GM23338 (cell line): Measurements from ENCODE around the gene WDR93. TPM values are rescaled to one million over a fixed set of nuclear protein-coding genes. Genes with fewer than 3 reads are reported as not detected.

Source experiments
- ATAC-seq: fragments of 200-7000 bp; cut with Tn5 transposase; 3 replicates; pipeline ENCODE4 v1.9.1; 2020
- DNase-seq: peaks from one replicate; pipeline ENCODE4 v3.0.0-alpha.2; 2015; ENCODE audit warnings: low spot score
- H2AFZ ChIP-seq: fragments of 200-600 bp; sonication (generic); 2 replicates; pipeline ENCODE4 v1.8.0; 2016; ENCODE audit warnings: antibody characterized with exemption, mild to moderate bottlenecking, moderate library complexity
- H3F3A ChIP-seq: fragments of 200-600 bp; sonication (generic); replicated peaks from 2 replicates; pipeline ENCODE4 v1.8.0; 2017; ENCODE audit warnings: antibody characterized with exemption, mixed run types, low read depth
- H3K27ac ChIP-seq: fragments of 200-600 bp; sonication (generic); 2 replicates; pipeline ENCODE4 v1.6.1; 2016; ENCODE audit warnings: low read depth
- H3K27me3 ChIP-seq: fragments of 200-600 bp; sonication (generic); 2 replicates; pipeline ENCODE4 v1.8.0; 2016; ENCODE audit warnings: mild to moderate bottlenecking, mixed run types, moderate library complexity; ENCODE audit not compliant: insufficient read depth
- H3K36me3 ChIP-seq: fragments of 200-600 bp; sonication (generic); 2 replicates; pipeline ENCODE4 v1.8.0; 2016; ENCODE audit warnings: mild to moderate bottlenecking; ENCODE audit not compliant: insufficient read depth
- H3K4me1 ChIP-seq: fragments of 200-600 bp; sonication (generic); 2 replicates; pipeline ENCODE4 v1.8.0; 2016; ENCODE audit warnings: mild to moderate bottlenecking, moderate library complexity; ENCODE audit not compliant: insufficient read depth
- H3K4me2 ChIP-seq: fragments of 200-600 bp; sonication (generic); 2 replicates; pipeline ENCODE4 v1.7.1; 2017; ENCODE audit warnings: mixed run types
- H3K4me3 ChIP-seq: fragments of 200-600 bp; sonication (generic); 2 replicates; pipeline ENCODE4 v1.6.1; 2016; ENCODE audit warnings: mixed run types
- H3K79me2 ChIP-seq: fragments of 200-600 bp; sonication (generic); replicated peaks from 2 replicates; pipeline ENCODE4 v1.8.0; 2017; ENCODE audit warnings: mild to moderate bottlenecking; ENCODE audit not compliant: insufficient read depth
- H3K9me2 ChIP-seq: fragments of 200-600 bp; sonication (generic); 2 replicates; pipeline ENCODE4 v1.8.0; 2017; ENCODE audit not compliant: insufficient read depth
- H4K20me1 ChIP-seq: fragments of 200-600 bp; sonication (generic); replicated peaks from 2 replicates; pipeline ENCODE4 v1.8.0; 2017; ENCODE audit warnings: mild to moderate bottlenecking; ENCODE audit not compliant: insufficient read depth
- H3K27ac Mint-ChIP-seq: 2 replicates; pipeline ENCODE4 v1.8.0; 2020; ENCODE audit warnings: inconsistent platforms, mild to moderate bottlenecking, moderate library complexity, mixed read lengths
- H3K27me3 Mint-ChIP-seq: 3 replicates; pipeline ENCODE4 v1.8.0; 2022; ENCODE audit warnings: low read depth, mild to moderate bottlenecking, moderate library complexity, mixed read lengths, inconsistent platforms; ENCODE audit not compliant: insufficient read depth, poor library complexity
- H3K36me3 Mint-ChIP-seq: 3 replicates; pipeline ENCODE4 v1.8.0; 2021; ENCODE audit warnings: low read depth, mild to moderate bottlenecking, inconsistent platforms, moderate library complexity, mixed read lengths
- H3K4me1 Mint-ChIP-seq: 3 replicates; pipeline ENCODE4 v1.8.0; 2020; ENCODE audit warnings: mild to moderate bottlenecking, inconsistent platforms, mixed read lengths
- H3K4me3 Mint-ChIP-seq: 3 replicates; pipeline ENCODE4 v1.8.0; 2021; ENCODE audit warnings: moderate library complexity, mild to moderate bottlenecking, inconsistent platforms, mixed read lengths
- H3K9me3 Mint-ChIP-seq: 3 replicates; pipeline ENCODE4 v1.8.0; 2020; ENCODE audit warnings: moderate library complexity, mild to moderate bottlenecking, inconsistent platforms, mixed read lengths
- CREB1 ChIP-seq: fragments of 250-450 bp; sonication (Bioruptor Pico); IDR thresholded peaks from 2 replicates; pipeline ENCODE4 v1.5.0; 2020; ENCODE audit warnings: low read depth, mild to moderate bottlenecking, moderate library complexity
- ETS1 ChIP-seq: IDR thresholded peaks from 2 replicates; pipeline ENCODE4 v1.6.1; 2016; ENCODE audit warnings: antibody characterized with exemption
- EZH2 ChIP-seq: fragments of 200-600 bp; sonication (generic); IDR thresholded peaks from one replicate; pipeline ENCODE4 v1.8.0; 2017; ENCODE audit warnings: antibody characterized with exemption, mild to moderate bottlenecking, low read depth; ENCODE audit not compliant: unreplicated experiment
- EZH2phosphoT487 ChIP-seq: fragments of 200-600 bp; sonication (generic); IDR thresholded peaks from one replicate; pipeline ENCODE4 v1.8.1; 2018; ENCODE audit warnings: antibody characterized with exemption; ENCODE audit not compliant: unreplicated experiment
- JUNB ChIP-seq: IDR thresholded peaks from one replicate; pipeline ENCODE4 v1.6.1; 2016; ENCODE audit warnings: antibody characterized with exemption; ENCODE audit not compliant: unreplicated experiment
- POLR2AphosphoS5 ChIP-seq: IDR thresholded peaks from 2 replicates; pipeline ENCODE4 v1.6.1; 2016; ENCODE audit warnings: antibody characterized with exemption, low read depth
- ZNF331 ChIP-seq: fragments of 250-450 bp; sonication (Bioruptor Pico); IDR thresholded peaks from 2 replicates; pipeline ENCODE4 v1.5.0; 2020; ENCODE audit warnings: low read depth, mild to moderate bottlenecking, moderate library complexity
- ZNF462 ChIP-seq: fragments of 250-450 bp; sonication (Bioruptor Pico); IDR thresholded peaks from 2 replicates; pipeline ENCODE4 v1.5.0; 2020; ENCODE audit warnings: mild to moderate bottlenecking, moderate library complexity
- polyA plus RNA-seq: library from polyadenylated mRNA; unstranded; fragments of >200 nt; fragmentation: Nextera tagmentation; extraction: Ambion mirVana; gene quantifications from 2 replicates; pipeline ENCODE4 v1.2.1, GENCODE V29; 2016
- total RNA-seq: library from RNA; depleted of rRNA; stranded (reverse); fragments of >200 nt; shearing (Covaris generic); gene quantifications from 2 replicates; pipeline ENCODE4 v1.2.3, GENCODE V29; 2014
- TF ChIP-seq, protein P1 (sequence below): IDR thresholded peaks from one replicate; pipeline ENCODE4 v1.6.1; 2018; ENCODE audit warnings: antibody characterized with exemption; ENCODE audit not compliant: unreplicated experiment

Gene WDR93
- total and polyA plus RNA-seq, 2 experiments from 2014 or later = 0.14 TPM; not detected in 1

DNA sequence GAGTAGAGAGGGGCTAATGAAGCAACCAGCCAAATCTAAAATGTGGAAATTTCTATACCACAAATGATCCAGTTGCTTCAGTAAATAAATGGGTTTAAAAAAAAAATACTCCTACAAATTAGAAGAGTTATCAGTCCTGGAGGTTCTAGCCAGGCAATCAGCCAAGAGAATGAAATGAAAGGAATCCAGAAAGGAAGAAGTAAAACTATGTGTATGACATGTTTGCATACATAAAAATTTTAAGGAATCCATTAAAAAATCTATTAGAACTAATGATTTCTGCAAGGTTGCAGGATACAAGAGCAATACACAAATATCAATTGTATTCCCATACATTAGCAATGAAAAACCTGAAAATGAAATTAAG is 95.1 kb downstream of the WDR93 start:
- H2AFZ ChIP-seq = no peak overlapping the region

More for the DNA sequence above, 95.1 kb downstream of the WDR93 start:
- ATAC-seq (no peak), DNase-seq (no peak)
- Histone ChIP-seq H3K79me2 (no peaks in the 10 kb centered on the region), H3K4me2 (no peak overlapping the region), H3K27me3 (no peaks in the 10 kb centered on the region), H3K9me2 (peaks cover 3% of the 10 kb centered on the region; the same call in 1 of the 2 replicates), H3F3A (no peaks in the 10 kb centered on the region), H3K27ac (no peak overlapping the region), H4K20me1 (no peaks in the 10 kb centered on the region), H3K36me3 (no peaks in the 10 kb centered on the region), H3K4me3 (no peak overlapping the region), H3K4me1 (peaks cover 17% of the 10 kb centered on the region)
- H3K27ac Mint-ChIP-seq = no peak overlapping the region
- no peak overlapping the region for H3K4me3 Mint-ChIP-seq
- H3K4me1 Mint-ChIP-seq = peaks cover 22% of the 10 kb centered on the region
- H3K27me3 Mint-ChIP-seq = peaks cover 8% of the 10 kb centered on the region
- TF ChIP-seq, protein P1, sequence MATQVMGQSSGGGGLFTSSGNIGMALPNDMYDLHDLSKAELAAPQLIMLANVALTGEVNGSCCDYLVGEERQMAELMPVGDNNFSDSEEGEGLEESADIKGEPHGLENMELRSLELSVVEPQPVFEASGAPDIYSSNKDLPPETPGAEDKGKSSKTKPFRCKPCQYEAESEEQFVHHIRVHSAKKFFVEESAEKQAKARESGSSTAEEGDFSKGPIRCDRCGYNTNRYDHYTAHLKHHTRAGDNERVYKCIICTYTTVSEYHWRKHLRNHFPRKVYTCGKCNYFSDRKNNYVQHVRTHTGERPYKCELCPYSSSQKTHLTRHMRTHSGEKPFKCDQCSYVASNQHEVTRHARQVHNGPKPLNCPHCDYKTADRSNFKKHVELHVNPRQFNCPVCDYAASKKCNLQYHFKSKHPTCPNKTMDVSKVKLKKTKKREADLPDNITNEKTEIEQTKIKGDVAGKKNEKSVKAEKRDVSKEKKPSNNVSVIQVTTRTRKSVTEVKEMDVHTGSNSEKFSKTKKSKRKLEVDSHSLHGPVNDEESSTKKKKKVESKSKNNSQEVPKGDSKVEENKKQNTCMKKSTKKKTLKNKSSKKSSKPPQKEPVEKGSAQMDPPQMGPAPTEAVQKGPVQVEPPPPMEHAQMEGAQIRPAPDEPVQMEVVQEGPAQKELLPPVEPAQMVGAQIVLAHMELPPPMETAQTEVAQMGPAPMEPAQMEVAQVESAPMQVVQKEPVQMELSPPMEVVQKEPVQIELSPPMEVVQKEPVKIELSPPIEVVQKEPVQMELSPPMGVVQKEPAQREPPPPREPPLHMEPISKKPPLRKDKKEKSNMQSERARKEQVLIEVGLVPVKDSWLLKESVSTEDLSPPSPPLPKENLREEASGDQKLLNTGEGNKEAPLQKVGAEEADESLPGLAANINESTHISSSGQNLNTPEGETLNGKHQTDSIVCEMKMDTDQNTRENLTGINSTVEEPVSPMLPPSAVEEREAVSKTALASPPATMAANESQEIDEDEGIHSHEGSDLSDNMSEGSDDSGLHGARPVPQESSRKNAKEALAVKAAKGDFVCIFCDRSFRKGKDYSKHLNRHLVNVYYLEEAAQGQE = no peak
- TF ChIP-seq EZH2 (no peak), CREB1 (no peak), EZH2phosphoT487 (no peak), ZNF331 (no peak), ETS1 (no peak), POLR2AphosphoS5 (no peak), JUNB (no peak), ZNF462 (no peak)
- peaks cover 8% of the 10 kb centered on the region; the same call in 2 of the 3 replicates for H3K9me3 Mint-ChIP-seq
- H3K36me3 Mint-ChIP-seq = peaks cover 3% of the 10 kb centered on the region; the same call in 1 of the 3 replicates
